Mucosa of stomach (tissue), 1 donor: Measurements from ENCODE around the gene FCGR3B.
"Not testable (repeated sequence)": the region's sequence is repeated elsewhere in the genome, so short reads cannot be mapped to it uniquely, and the experiment has no call there.

Experiments
- H3K27me3 ChIP-seq: one replicate; pipeline ENCODE4 v1.7.0; 2013; ENCODE audit warnings: mild to moderate bottlenecking, low read length; ENCODE audit not compliant: control insufficient read depth, insufficient read depth
- H3K36me3 ChIP-seq: one replicate; pipeline ENCODE4 v1.7.0; 2013; ENCODE audit warnings: low read length; ENCODE audit not compliant: control insufficient read depth, insufficient read depth
- H3K4me1 ChIP-seq: one replicate; pipeline ENCODE4 v1.7.0; 2013; ENCODE audit warnings: mild to moderate bottlenecking, low read length; ENCODE audit not compliant: control insufficient read depth, insufficient read depth
- H3K4me3 ChIP-seq: one replicate; pipeline ENCODE4 v1.7.0; 2013; ENCODE audit warnings: low read length
- H3K9ac ChIP-seq: one replicate; pipeline ENCODE4 v1.7.0; 2013; ENCODE audit warnings: mild to moderate bottlenecking, low read length, moderate library complexity
- H3K9me3 ChIP-seq: one replicate; pipeline ENCODE4 v1.7.0; 2013; ENCODE audit warnings: mild to moderate bottlenecking, low read length, moderate library complexity; ENCODE audit not compliant: control insufficient read depth
- donor health status: Pancreatic carcinoma.

The FCGR3B gene

GRCh38 chr1:161631076-161631475 lies at the start of gene FCGR3B:
Gene FCGR3B (minus strand): TSS chr1:161631176. CDS start chr1:161631094, 82 bp downstream.
- Histone ChIP-seq H3K4me1 (no peaks in the 10 kb centered on the region), H3K27me3 (no peaks in the 10 kb centered on the region), H3K36me3 (no peaks in the 10 kb centered on the region), H3K9ac (no peak within 1 kb of the TSS), H3K4me3 (no peak within 1 kb of the TSS), H3K9me3 (no peaks in the 10 kb centered on the region)

GRCh38 chr1:161678500-161678899 lies 47.5 kb upstream of the FCGR3B start:
- H3K4me3 ChIP-seq: no peak overlapping the region
- H3K9me3 ChIP-seq: no peaks in the 10 kb centered on the region
- no peaks in the 10 kb centered on the region for H3K36me3 ChIP-seq
- no peaks in the 10 kb centered on the region for H3K27me3 ChIP-seq
- no peak overlapping the region for H3K9ac ChIP-seq
- no peaks in the 10 kb centered on the region for H3K4me1 ChIP-seq

DNA sequence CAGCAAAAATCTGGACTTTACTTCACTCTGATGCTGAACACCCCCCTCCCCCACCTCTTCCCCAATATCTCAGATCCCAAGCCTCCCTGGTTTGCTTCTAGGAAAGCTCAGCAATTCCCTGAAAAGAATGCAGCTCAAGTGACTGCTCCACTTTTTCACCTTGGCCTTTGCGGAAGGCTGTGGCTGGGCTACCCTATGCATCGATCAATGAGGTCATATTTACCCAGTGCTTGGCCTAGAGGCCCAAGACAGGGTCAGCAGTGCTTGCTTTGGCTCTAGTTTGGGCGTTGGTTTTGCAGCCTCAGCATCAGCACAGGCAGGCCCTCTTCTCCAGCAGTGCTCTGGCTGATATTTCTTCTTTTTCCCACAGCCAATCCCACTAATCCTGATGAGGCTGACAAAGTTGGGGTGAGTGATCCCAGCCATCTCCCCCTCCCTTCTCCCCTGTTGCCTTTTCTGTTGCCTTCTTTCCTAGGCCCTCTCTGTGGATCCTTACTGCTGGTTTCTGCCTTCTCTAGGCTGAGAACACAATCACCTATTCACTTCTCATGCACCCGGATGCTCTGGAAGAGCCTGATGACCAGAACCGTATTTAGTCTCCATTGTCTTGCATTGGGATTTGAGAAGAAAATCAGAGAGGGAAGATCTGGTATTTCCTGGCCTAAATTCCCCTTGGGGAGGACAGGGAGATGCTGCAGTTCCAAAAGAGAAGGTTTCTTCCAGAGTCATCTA lies 46.1 kb upstream of the FCGR3B start:
- Histone ChIP-seq H3K36me3 (no peaks in the 10 kb centered on the region), H3K4me1 (no peaks in the 10 kb centered on the region), H3K27me3 (no peaks in the 10 kb centered on the region), H3K9ac (no peak overlapping the region), H3K9me3 (no peaks in the 10 kb centered on the region), H3K4me3 (no peak overlapping the region)

DNA sequence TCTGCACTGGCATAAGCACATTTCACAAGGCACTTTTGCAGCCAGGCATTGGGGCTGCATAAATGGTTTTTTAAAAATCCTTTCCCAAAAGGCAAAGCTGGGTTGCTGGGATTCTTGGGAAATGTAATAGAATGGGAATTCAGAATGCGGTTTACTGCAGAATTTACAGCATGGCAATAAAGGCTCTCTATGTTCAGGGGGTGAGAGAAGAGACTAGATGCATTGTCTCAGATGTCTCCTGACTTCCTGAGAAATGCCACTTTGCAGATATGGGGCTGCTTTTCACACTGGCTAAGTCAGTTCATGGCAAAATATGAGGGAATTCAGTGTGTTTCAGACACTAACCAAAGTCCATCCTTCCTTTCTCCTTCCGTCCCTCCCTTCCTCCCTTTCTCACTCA lies 45.5 kb upstream of the FCGR3B start:
- H3K4me3 ChIP-seq: no peak overlapping the region
- no peak overlapping the region for H3K9ac ChIP-seq

DNA sequence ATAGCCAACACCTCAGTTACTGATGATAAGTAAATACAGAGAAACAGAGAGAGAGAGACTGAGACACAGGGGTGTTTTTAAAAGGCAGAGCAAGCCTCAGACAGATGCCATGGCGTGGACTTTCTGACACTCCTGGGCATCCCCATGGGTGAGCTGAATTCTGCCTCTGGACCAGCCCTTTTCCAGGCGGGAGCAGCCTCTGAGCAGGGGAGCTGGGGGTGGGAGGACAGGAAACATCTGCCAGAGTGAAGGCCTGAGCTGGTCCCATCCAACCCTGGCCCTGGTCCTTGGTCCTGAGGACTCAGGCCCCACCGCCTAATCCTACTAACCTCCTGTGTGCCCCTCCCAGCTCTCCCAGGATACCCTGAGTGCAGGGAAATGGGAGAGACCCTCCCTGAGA lies 43.9 kb upstream of the FCGR3B start:
- not testable (repeated sequence) for H3K4me3 ChIP-seq, H3K4me1 ChIP-seq, H3K27me3 ChIP-seq, H3K36me3 ChIP-seq, H3K9ac ChIP-seq, H3K9me3 ChIP-seq

More for the DNA sequence above, 45.5 kb upstream of the FCGR3B start:
- no peaks in the 10 kb centered on the region for H3K9me3 ChIP-seq
- no peaks in the 10 kb centered on the region for H3K36me3 ChIP-seq
- no peaks in the 10 kb centered on the region for H3K4me1 ChIP-seq
- H3K27me3 ChIP-seq: no peaks in the 10 kb centered on the region

- not testable (repeated sequence) for H3K36me3 ChIP-seq, H3K9me3 ChIP-seq, H3K4me3 ChIP-seq, H3K27me3 ChIP-seq, H3K9ac ChIP-seq, H3K4me1 ChIP-seq
Observed at GRCh38 chr1:161674447-161674846, 43.5 kb upstream of the FCGR3B start.

DNA sequence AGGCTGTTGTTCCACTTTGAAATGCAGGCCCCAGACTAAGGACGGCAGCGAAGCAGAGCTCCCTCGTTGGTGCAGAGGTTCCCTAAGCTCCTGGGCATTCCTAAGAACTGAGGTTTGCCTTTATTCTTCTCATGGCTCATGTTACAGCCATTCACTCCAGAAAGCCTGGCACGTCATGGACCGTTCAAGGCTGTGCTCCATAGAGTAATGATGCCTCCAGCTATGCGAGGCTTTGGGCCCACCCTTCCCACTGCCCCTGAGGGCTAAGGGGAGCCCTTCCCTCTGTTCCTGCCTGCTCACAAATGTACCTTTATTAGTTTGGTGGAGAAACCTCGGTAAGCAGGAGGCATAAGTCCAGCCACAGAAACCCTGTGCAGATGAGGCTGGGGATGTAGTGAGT lies 42.5 kb upstream of the FCGR3B start:
- not testable (repeated sequence) for H3K4me1 ChIP-seq, H3K9ac ChIP-seq, H3K9me3 ChIP-seq, H3K4me3 ChIP-seq, H3K27me3 ChIP-seq, H3K36me3 ChIP-seq

GRCh38 chr1:161671045-161672020 lies 40.4 kb upstream of the FCGR3B start:
- not testable (repeated sequence) for H3K36me3 ChIP-seq, H3K4me1 ChIP-seq, H3K4me3 ChIP-seq, H3K9ac ChIP-seq, H3K27me3 ChIP-seq, H3K9me3 ChIP-seq

DNA sequence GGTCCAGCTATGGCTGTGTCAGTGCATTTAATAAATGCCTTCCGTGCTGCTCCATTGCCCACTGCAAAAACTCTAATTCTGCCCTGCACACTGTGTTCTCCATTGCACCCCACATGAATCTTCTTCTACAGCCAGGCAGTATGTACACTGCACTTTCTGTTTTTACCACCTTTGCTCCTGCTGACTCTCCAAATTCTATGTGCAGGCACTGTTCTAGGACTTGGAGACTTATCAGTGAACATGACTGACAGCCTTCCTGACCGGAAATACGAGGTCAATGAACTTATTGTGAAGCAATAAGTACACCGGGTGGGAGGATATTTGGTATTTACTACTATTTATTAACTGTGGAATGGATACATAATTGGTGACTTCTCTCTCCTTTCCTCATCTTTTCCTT lies 33.7 kb upstream of the FCGR3B start:
- not testable (repeated sequence) for H3K9ac ChIP-seq

DNA sequence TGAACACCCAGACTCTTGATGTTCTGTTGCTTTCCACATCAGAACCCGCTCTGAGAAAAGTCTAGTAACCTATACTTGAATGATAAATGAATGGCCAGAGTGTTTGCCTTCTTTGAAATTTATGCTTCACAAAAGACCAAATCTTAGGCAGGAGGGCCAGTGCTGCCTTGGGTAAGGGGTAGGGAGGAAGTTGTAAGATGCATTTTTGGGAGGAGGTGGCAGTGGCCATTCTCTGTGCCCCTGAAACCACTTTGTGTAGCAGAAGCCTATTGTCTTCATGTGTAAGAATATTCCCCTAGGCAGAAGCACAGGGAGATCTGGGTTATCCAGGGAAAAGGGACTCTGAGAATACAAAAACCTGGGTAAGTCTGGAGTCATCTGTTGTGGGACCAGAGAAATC lies 32.6 kb upstream of the FCGR3B start:
- H3K4me1 ChIP-seq, H3K36me3 ChIP-seq, H3K9ac ChIP-seq, H3K9me3 ChIP-seq, H3K4me3 ChIP-seq, H3K27me3 ChIP-seq: not testable (repeated sequence)

More for the DNA sequence above, 33.7 kb upstream of the FCGR3B start:
- H3K36me3 ChIP-seq, H3K4me3 ChIP-seq, H3K27me3 ChIP-seq, H3K4me1 ChIP-seq, H3K9me3 ChIP-seq: not testable (repeated sequence)

DNA sequence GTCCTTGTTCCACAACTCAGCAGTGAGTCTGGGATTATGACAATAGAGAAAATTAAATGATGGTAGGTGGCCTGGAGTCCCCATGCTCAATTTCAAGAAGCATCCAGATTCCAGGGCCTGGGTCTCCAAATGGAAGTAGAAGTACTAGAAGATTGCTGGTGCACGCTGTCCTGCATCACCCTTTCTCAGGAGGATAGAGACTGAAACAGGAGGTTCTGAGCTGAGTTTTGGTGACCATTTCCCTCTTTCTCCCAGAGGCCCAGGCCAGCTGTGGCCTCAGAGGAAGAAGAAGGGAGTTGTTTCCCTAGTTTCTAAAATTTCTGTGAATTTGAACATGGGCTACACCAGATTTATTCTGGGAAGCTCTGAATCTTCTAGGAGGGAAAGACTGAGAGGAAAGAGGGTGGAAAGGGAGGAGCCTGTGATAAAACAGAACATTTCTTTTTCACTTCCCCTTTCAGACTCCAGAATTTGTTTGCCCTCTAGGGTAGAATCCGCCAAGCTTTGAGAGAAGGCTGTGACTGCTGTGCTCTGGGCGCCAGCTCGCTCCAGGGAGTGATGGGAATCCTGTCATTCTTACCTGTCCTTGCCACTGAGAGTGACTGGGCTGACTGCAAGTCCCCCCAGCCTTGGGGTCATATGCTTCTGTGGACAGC lies 31.8 kb upstream of the FCGR3B start, which contains the start of gene FCGR2B:
TSS of gene FCGR2B (plus strand) at position 460 of the 656 bp plus-strand sequence. CDS start at position 559, 99 bp downstream.
- not testable (repeated sequence) for H3K9me3 ChIP-seq, H3K27me3 ChIP-seq, H3K4me1 ChIP-seq, H3K4me3 ChIP-seq, H3K9ac ChIP-seq, H3K36me3 ChIP-seq
